ENCODE results near the gene TRAF4. TPM values are rescaled to one million over a fixed set of nuclear protein-coding genes. Genes with fewer than 3 reads are reported as not detected.
A peak's percentile ranks its signal among the peaks of the same experiment; 100 is the strongest.

The TRAF4 gene
- total RNA-seq, 2 experiments from 2014 or later, result 411 to 416 TPM

DNA sequence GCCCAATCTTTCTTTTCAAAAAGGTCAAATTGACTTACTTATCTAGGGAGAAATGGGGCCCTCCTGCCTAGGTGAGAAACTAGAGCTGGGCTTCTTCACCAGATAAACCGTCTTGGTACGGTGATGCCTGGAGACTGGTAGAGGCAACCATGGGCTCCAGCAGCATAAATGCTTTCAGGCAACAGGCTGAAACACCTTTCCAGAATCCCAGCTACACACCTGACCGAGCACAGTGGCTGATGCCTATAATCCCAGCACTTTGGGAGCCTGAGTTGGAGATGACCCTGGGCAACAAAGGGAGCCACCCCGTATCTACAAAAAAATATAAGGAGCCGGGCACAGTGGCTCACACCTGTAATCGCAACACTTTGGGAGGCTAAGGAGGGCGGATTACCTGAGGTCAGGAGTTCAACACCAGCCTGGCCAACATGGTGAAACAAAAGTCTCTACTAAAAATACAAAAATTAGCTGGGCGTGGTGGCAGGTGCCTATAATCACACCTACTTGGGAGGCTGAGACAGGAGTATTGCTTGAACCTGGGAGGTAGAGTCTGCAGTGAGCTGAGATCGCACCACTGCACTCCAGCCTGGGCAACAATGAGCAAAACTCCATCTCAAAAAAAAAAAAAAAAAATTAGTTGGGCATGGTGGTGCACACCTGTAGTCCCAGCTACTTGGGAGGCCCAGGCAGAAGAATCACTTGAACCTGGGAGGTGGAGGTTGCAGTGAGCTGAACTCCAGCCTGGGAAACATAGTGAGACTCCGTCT is 8.0 kb downstream of the TRAF4 start:
- Histone ChIP-seq H3K4me1 (ENCODE audit: insufficient read depth, low read length) (peaks cover 14% of the 10 kb centered on the region), H3K36me3 (ENCODE audit: insufficient read depth, low read length) (peaks cover 28% of the 10 kb centered on the region), H3K4me3 (ENCODE audit: low read length) (no peak overlapping the region), H3K27ac (ENCODE audit: low read depth in 1 of 2, low read length in 2 of 2) (no peak overlapping the region), H3K27me3 (ENCODE audit: control insufficient read depth in 1 of 2, insufficient read depth in 2 of 2, low read length in 2 of 2) (no peaks in the 10 kb centered on the region), H3K9me3 (ENCODE audit: control insufficient read depth in 1 of 2, insufficient read depth in 1 of 2, low read length in 2 of 2) (no peaks in the 10 kb centered on the region)
- Mint-ChIP-seq H3K36me3 (ENCODE audit: low read depth) (peaks cover 30% of the 10 kb centered on the region), H3K27me3 (no peaks in the 10 kb centered on the region), H3K9me3 (no peaks in the 10 kb centered on the region), H3K4me1 (ENCODE audit: low read depth) (peaks cover 10% of the 10 kb centered on the region), H3K4me3 (no peak overlapping the region), H3K27ac (peak overlapping the region; percentile 36)
- ChIA-PET POLR2A (interaction anchor here (0.6 to 13.8 kb wide), 4 partner anchors 12 to 105 kb away, joined by 3 to 268 read pairs (median 8); partner anchors contain the start of genes NEK8, RPL23A and TLCD1), CTCF (interaction anchor here (0.7 to 12.6 kb wide), 3 partner anchors 12 to 176 kb away, joined by 3 to 373 read pairs (median 24); partner anchors contain the start of genes NEK8 and TLCD1)
- TF ChIP-seq CTCF (IDR thresholded peaks at IDR 0.05), result no peak
- intact Hi-C loops (cut with DNase I, micrococcal nuclease), result no loop called here
- ATAC-seq (ENCODE audit: poor library complexity) (no peak), DNase-seq (no peak)

DNA sequence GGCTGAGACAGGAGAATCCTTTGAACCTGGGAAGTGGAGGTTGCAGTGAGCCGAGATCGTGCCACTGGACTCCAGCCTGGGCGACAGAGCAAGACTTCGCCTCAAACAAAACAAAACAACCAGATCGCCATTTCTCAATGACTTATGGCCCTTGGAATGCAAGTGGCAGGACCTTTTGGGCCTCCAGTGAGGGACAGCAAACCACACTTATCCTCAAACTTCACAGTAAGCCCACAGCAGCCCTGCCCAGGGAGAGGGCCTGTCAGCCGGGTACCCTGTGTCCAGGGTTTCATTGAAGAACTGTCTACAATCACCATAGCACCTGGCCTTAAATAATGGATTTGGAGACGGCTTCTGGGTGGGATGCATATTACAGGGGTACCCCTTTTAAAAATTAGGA is 11.7 kb downstream of the TRAF4 start:
- H3K27me3 Mint-ChIP-seq, result no peaks in the 10 kb centered on the region
- no peak overlapping the region for H3K4me3 Mint-ChIP-seq
- intact Hi-C loops (cut with DNase I, micrococcal nuclease), result no loop called here
- DNase-seq (no peak), ATAC-seq (ENCODE audit: poor library complexity) (no peak)
- peaks cover 3% of the 10 kb centered on the region for H3K4me1 Mint-ChIP-seq (ENCODE audit: low read depth)
- Histone ChIP-seq H3K36me3 (ENCODE audit: insufficient read depth, low read length) (peaks cover 35% of the 10 kb centered on the region), H3K27me3 (ENCODE audit: control insufficient read depth in 1 of 2, insufficient read depth in 2 of 2, low read length in 2 of 2) (no peaks in the 10 kb centered on the region), H3K27ac (ENCODE audit: low read depth in 1 of 2, low read length in 2 of 2) (no peak overlapping the region), H3K9me3 (ENCODE audit: control insufficient read depth in 1 of 2, insufficient read depth in 1 of 2, low read length in 2 of 2) (no peaks in the 10 kb centered on the region), H3K4me1 (ENCODE audit: insufficient read depth, low read length) (no peaks in the 10 kb centered on the region), H3K4me3 (ENCODE audit: low read length) (no peak overlapping the region)
- no peak for TF ChIP-seq CTCF (IDR thresholded peaks at IDR 0.05)
- CTCF ChIA-PET, result no interaction called here
- no peak overlapping the region for H3K27ac Mint-ChIP-seq
- POLR2A ChIA-PET, result no interaction called here
- peaks cover 41% of the 10 kb centered on the region for H3K36me3 Mint-ChIP-seq (ENCODE audit: low read depth)
- no peaks in the 10 kb centered on the region for H3K9me3 Mint-ChIP-seq

DNA sequence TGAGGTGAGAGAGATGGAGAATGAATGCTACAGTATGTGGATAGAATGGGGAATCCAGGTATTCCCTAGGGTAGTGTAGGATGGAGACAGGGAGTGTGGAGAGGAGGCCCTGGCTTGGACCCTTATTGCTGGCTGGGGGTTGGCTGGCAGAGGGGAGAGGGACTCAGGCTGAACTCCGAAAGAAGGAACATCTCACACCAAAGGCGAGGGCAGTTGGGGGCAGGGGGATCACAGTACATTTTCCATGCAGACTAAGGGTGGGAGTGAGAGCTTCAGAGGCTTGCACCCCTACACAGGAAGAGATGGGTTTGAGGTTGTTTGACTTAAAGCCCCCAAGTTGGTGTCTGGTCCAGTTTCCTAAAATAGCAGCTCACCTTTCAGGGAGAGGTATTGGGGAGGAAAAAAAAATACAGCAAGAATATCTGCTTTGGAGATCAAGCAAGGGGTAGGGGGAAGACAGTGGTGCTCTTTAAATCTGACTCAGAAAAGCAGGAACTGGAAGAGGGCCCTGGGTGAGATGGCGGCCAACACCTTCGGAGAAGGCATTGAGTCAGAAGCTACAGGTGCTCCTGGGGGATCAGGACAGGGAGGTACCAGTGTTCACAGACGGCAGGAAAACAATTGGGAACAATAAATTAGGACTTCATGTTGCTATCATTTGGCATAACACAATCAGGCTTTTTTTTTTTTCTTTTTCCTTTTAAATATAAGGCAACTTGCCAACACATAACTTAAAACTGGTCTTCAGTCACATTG is 12.4 kb downstream of the TRAF4 start:
- H3K27ac ChIP-seq (ENCODE audit: low read depth in 1 of 2, low read length in 2 of 2), result no peak overlapping the region
- no peak overlapping the region for H3K4me3 Mint-ChIP-seq
- H3K27me3 Mint-ChIP-seq, result no peaks in the 10 kb centered on the region
- H3K36me3 Mint-ChIP-seq (ENCODE audit: low read depth), result peaks cover 43% of the 10 kb centered on the region
- intact Hi-C loops (cut with DNase I, micrococcal nuclease), result no loop called here
- no peaks in the 10 kb centered on the region for H3K4me1 Mint-ChIP-seq (ENCODE audit: low read depth)
- H3K36me3 ChIP-seq (ENCODE audit: insufficient read depth, low read length), result peaks cover 33% of the 10 kb centered on the region
- ATAC-seq (ENCODE audit: poor library complexity) (no peak), DNase-seq (no peak)
- no peaks in the 10 kb centered on the region for H3K9me3 Mint-ChIP-seq
- H3K4me3 ChIP-seq (ENCODE audit: low read length), result no peak overlapping the region
- POLR2A ChIA-PET, result interaction anchor here (0.8 kb wide), 1 partner anchor 93 kb away, joined by 3 read pairs; no protein-coding TSS in a partner anchor
- no peaks in the 10 kb centered on the region for H3K9me3 ChIP-seq (ENCODE audit: control insufficient read depth in 1 of 2, insufficient read depth in 1 of 2, low read length in 2 of 2)
- H3K27ac Mint-ChIP-seq, result no peak overlapping the region
- H3K4me1 ChIP-seq (ENCODE audit: insufficient read depth, low read length), result no peaks in the 10 kb centered on the region
- H3K27me3 ChIP-seq (ENCODE audit: control insufficient read depth in 1 of 2, insufficient read depth in 2 of 2, low read length in 2 of 2), result no peaks in the 10 kb centered on the region
- CTCF ChIA-PET, result interaction anchor here (1.5 kb wide), 1 partner anchor 29 kb away, joined by 8 read pairs; the partner anchor contains the start of gene TLCD1
- no peak for TF ChIP-seq CTCF (IDR thresholded peaks at IDR 0.05)

Data from CD4-positive, alpha-beta T cell (primary cell).